Measurements from ENCODE around the gene WASHC4.
"Not testable (repeated sequence)": the region's sequence is repeated elsewhere in the genome, so short reads cannot be mapped to it uniquely, and the experiment has no call there.

WASHC4 gene

GRCh38 chr12:105092336-105092735 lies 15.2 kb upstream of the WASHC4 start:
- Histone ChIP-seq H3K27ac (no peak overlapping the region), H3K4me3 (no peak overlapping the region)
- DNase-seq (ENCODE audit: low spot score), result no peak
- no peak for TF ChIP-seq CTCF (IDR thresholded peaks at IDR 0.05)

- not testable (repeated sequence) for H3K27ac ChIP-seq; H3K4me3 ChIP-seq; DNase-seq (ENCODE audit: low spot score)
Observed at GRCh38 chr12:105095338-105095737, 12.2 kb upstream of the WASHC4 start.

- no peak for TF ChIP-seq CTCF (IDR thresholded peaks at IDR 0.05)
- H3K27ac ChIP-seq, result no peak overlapping the region
- DNase-seq (ENCODE audit: low spot score), result no peak
- H3K4me3 ChIP-seq, result no peak overlapping the region
Observed at GRCh38 chr12:105099356-105099755, 8.2 kb upstream of the WASHC4 start.

- no peak for TF ChIP-seq CTCF (IDR thresholded peaks at IDR 0.05)
- DNase-seq (ENCODE audit: low spot score), result no peak
- no peak overlapping the region for H3K27ac ChIP-seq
- no peak overlapping the region for H3K4me3 ChIP-seq
Observed at GRCh38 chr12:105100207-105100985, 7.1 kb upstream of the WASHC4 start.

GRCh38 chr12:105100998-105101397 lies 6.5 kb upstream of the WASHC4 start:
- no peak for TF ChIP-seq CTCF (IDR thresholded peaks at IDR 0.05)
- H3K27ac ChIP-seq, result no peak overlapping the region
- H3K4me3 ChIP-seq, result no peak overlapping the region
- DNase-seq (ENCODE audit: low spot score), result no peak

- TF ChIP-seq CTCF (IDR thresholded peaks at IDR 0.05), result no peak
Observed at GRCh38 chr12:105102673-105103072, 4.9 kb upstream of the WASHC4 start.

GRCh38 chr12:105104762-105105161 lies 2.8 kb upstream of the WASHC4 start:
- TF ChIP-seq CTCF (IDR thresholded peaks at IDR 0.05), result no peak
- Histone ChIP-seq H3K4me3 (no peak overlapping the region), H3K27ac (no peak overlapping the region)
- no peak for DNase-seq (ENCODE audit: low spot score)

More at GRCh38 chr12:105102673-105103072, 4.9 kb upstream of the WASHC4 start:
- H3K27ac ChIP-seq, result no peak overlapping the region
- DNase-seq (ENCODE audit: low spot score), result no peak
- H3K4me3 ChIP-seq, result no peak overlapping the region
